ENCODE measurements around the gene TUBA1C.

GRCh38 chr12:49263400-49263763 is 1.5 kb upstream of the TUBA1C start:
- no peak for TF ChIP-seq CTCF (IDR thresholded peaks at IDR 0.05; ENCODE audit: low read depth, low read length, poor library complexity, severe bottlenecking)
- TF ChIP-seq EZH2phosphoT487 (IDR thresholded peaks at IDR 0.05; ENCODE audit: borderline replicate concordance, low read length) = no peak
